ENCODE measurements around the gene TSC22D1. TPM values are rescaled to one million over a fixed set of nuclear protein-coding genes. Genes with fewer than 3 reads are reported as not detected.

TSC22D1 gene
- polyA plus RNA-seq, 1 donor from 2014 or later: 355 TPM

DNA sequence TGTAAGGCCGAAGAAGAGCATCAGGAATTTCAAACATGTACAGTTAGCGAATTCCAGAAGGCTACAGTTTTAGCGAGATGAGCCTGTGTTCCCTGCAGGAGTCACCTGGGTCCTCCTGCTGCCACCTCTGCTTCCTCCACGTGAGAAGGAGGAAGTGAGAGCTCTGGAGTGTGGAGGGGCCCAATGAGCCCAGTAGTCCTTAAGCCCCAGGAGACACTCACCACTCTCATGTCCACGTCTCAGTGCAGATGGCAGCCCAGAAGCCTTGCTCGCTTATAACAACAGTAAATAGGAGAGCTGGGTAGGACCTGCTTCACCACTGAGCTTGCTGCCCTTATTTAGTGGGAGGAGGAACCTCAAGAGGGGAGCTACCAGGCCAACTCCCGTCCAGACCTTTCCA is 158.3 kb downstream of the TSC22D1 start:
- H3K9me2 ChIP-seq (ENCODE audit: insufficient read depth, low read length): no peaks in the 10 kb centered on the region
- no peaks in the 10 kb centered on the region for H3K9me3 ChIP-seq (ENCODE audit: low read length)
- H4K20me1 ChIP-seq (ENCODE audit: insufficient read depth): no peaks in the 10 kb centered on the region
- H3K4me3 ChIP-seq (ENCODE audit: low read length): no peak overlapping the region
- no peaks in the 10 kb centered on the region for H3F3A ChIP-seq (ENCODE audit: insufficient read depth, low read length, poor library complexity, severe bottlenecking)
- no peaks in the 10 kb centered on the region for H3K79me2 ChIP-seq (replicated peaks; ENCODE audit: insufficient read depth, low read length)
- H3K27ac ChIP-seq (ENCODE audit: low read length): no peak overlapping the region
- H3K9ac ChIP-seq (ENCODE audit: low read length): no peak overlapping the region
- no peaks in the 10 kb centered on the region for H3K27me3 ChIP-seq (ENCODE audit: insufficient read depth, low read depth, low read length)
- TF ChIP-seq SMC3 (conservative IDR thresholded peaks at IDR 0.05; ENCODE audit: poor library complexity) (no peak), EZH2 (IDR thresholded peaks at IDR 0.05; ENCODE audit: borderline replicate concordance, insufficient read depth, low read length, poor library complexity, severe bottlenecking) (no peak), REST (IDR thresholded peaks at IDR 0.05; ENCODE audit: borderline replicate concordance) (no peak), CTCF (IDR thresholded peaks at IDR 0.05; ENCODE audit: poor library complexity, severe bottlenecking) (no peak), TAF1 (IDR thresholded peaks at IDR 0.05; ENCODE audit: low read depth) (no peak), POLR2AphosphoS5 (IDR thresholded peaks at IDR 0.05) (no peak)
- H3K36me3 ChIP-seq (ENCODE audit: insufficient read depth, low read length): no peaks in the 10 kb centered on the region
- H2AFZ ChIP-seq (ENCODE audit: low read depth, low read length): no peak overlapping the region
- no peak overlapping the region for H3K4me2 ChIP-seq (ENCODE audit: low read length)

GRCh38 chr13:44417446-44417845 is 158.7 kb downstream of the TSC22D1 start:
- H3K9ac ChIP-seq (ENCODE audit: low read length): no peak overlapping the region
- H3K9me2 ChIP-seq (ENCODE audit: insufficient read depth, low read length): no peaks in the 10 kb centered on the region
- H4K20me1 ChIP-seq (ENCODE audit: insufficient read depth): no peaks in the 10 kb centered on the region
- H3K36me3 ChIP-seq (ENCODE audit: insufficient read depth, low read length): no peaks in the 10 kb centered on the region
- H3F3A ChIP-seq (ENCODE audit: insufficient read depth, low read length, poor library complexity, severe bottlenecking): no peaks in the 10 kb centered on the region
- TF ChIP-seq MXI1 (conservative IDR thresholded peaks at IDR 0.05; ENCODE audit: poor library complexity, severe bottlenecking) (no peak), EZH2 (IDR thresholded peaks at IDR 0.05; ENCODE audit: borderline replicate concordance, insufficient read depth, low read length, poor library complexity, severe bottlenecking) (no peak), POLR2AphosphoS5 (IDR thresholded peaks at IDR 0.05) (no peak), CTCF (IDR thresholded peaks at IDR 0.05; ENCODE audit: poor library complexity, severe bottlenecking) (no peak), EP300 (conservative IDR thresholded peaks at IDR 0.05; ENCODE audit: poor library complexity, severe bottlenecking) (no peak), SMC3 (conservative IDR thresholded peaks at IDR 0.05; ENCODE audit: poor library complexity) (no peak), REST (IDR thresholded peaks at IDR 0.05; ENCODE audit: borderline replicate concordance) (no peak), RAD21 (conservative IDR thresholded peaks at IDR 0.05) (no peak)
- no peak overlapping the region for H3K4me3 ChIP-seq (ENCODE audit: low read length)
- H3K4me2 ChIP-seq (ENCODE audit: low read length): no peak overlapping the region
- H2AFZ ChIP-seq (ENCODE audit: low read depth, low read length): no peak overlapping the region
- H3K27me3 ChIP-seq (ENCODE audit: insufficient read depth, low read depth, low read length): no peaks in the 10 kb centered on the region
- H3K27ac ChIP-seq (ENCODE audit: low read length): no peak overlapping the region
- H3K79me2 ChIP-seq (replicated peaks; ENCODE audit: insufficient read depth, low read length): no peaks in the 10 kb centered on the region
- H3K9me3 ChIP-seq (ENCODE audit: low read length): no peaks in the 10 kb centered on the region

Data from neural cell (in vitro differentiated cells).